Choroid plexus epithelial cell (primary cell): Measurements from ENCODE around the gene SHMT1.

Experiments used
- DNase-seq: peaks from one replicate; pipeline ENCODE4 v3.0.0-alpha.2; 2010; ENCODE audit warnings: low read depth
- H3K4me3 ChIP-seq: 2 replicates; pipeline ENCODE4 v1.5.1; 2011; ENCODE audit warnings: low read depth, mild to moderate bottlenecking, control low read depth, low read length, moderate library complexity
- TF ChIP-seq, protein P1 (sequence below): conservative IDR thresholded peaks from 2 replicates; pipeline ENCODE4 v1.5.1; 2011; ENCODE audit warnings: low read depth, mild to moderate bottlenecking, control low read depth, inconsistent platforms, low read length, moderate library complexity

SHMT1 gene

DNA sequence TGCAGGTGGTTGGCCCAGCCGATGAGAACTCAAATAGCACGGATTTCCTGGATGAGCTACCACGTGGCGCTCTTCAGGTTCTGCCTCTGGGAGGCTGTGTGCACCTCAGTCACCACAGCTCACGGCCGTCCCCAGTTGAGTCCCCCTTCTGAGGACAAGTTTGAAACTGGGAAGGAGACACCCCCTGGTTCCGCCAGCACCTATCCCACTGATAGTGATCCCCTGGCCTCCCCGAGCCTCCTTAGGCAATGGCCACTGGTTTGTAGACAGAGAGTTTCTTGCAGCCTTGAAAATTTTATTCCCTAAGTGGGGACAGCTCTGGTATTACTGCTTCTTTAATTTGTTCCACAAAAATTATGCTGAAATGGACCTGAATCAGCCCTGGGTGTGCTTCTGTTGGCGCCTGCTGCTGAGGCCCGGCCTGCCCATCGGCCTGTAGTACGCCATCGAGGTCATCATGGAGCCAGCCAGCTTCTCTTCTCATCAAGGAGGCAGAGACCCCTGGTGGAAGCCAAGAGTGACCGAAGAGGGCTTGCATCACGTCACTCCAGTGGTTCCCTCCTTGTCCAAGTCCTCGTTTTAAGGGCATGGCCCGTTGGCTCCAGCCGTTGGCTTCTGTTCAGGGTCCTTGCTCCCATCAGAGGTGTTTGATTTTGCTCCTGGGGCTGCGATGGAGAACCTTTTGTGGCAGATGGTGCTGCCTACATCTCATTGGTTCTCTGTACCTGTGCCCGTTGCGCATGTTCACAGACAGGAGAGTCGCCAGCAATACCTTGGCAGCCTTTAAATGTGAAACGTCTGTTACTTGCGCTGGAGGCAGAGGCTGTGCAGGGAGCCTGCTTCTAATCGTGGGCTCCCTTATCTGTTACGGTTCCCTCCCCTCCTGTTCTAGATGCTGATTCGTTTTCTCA is 39.0 kb downstream of the SHMT1 start:
- no peak for DNase-seq
- H3K4me3 ChIP-seq = no peak overlapping the region
- TF ChIP-seq, protein P1, sequence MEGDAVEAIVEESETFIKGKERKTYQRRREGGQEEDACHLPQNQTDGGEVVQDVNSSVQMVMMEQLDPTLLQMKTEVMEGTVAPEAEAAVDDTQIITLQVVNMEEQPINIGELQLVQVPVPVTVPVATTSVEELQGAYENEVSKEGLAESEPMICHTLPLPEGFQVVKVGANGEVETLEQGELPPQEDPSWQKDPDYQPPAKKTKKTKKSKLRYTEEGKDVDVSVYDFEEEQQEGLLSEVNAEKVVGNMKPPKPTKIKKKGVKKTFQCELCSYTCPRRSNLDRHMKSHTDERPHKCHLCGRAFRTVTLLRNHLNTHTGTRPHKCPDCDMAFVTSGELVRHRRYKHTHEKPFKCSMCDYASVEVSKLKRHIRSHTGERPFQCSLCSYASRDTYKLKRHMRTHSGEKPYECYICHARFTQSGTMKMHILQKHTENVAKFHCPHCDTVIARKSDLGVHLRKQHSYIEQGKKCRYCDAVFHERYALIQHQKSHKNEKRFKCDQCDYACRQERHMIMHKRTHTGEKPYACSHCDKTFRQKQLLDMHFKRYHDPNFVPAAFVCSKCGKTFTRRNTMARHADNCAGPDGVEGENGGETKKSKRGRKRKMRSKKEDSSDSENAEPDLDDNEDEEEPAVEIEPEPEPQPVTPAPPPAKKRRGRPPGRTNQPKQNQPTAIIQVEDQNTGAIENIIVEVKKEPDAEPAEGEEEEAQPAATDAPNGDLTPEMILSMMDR = peak; percentile 6

DNA sequence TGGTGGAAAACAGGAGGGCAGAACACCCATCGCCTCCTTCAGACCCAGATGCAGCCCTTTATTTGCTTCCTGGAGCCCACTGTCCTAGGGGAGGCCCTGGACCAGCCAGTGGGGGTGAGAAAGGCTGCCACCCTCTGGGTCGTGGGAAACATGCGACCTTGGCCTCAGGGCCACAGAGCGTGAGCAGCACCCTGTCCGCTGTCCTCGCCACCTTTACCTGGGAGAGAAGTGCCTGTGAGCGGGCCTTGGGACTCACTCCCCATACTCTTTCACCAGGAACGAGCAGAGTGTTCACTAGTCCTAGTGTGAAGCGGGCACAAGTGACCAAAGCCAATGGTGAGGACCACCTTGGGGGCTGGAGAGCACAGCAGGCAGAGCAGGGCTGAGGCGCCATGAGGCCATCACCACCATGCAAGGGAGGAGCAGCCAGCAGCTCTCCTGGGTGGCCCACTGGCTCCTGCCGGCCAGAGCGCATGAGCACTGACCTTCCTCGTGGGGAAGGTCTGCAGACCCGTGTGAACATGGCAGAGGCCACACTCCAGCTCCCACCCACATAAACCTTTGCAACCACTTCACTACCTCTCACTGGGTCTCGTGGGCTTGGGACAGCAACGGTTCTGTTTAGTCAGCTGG is 39.7 kb downstream of the SHMT1 start:
- TF ChIP-seq, protein P1 = no peak
- DNase-seq = no peak
- H3K4me3 ChIP-seq = no peak overlapping the region

DNA sequence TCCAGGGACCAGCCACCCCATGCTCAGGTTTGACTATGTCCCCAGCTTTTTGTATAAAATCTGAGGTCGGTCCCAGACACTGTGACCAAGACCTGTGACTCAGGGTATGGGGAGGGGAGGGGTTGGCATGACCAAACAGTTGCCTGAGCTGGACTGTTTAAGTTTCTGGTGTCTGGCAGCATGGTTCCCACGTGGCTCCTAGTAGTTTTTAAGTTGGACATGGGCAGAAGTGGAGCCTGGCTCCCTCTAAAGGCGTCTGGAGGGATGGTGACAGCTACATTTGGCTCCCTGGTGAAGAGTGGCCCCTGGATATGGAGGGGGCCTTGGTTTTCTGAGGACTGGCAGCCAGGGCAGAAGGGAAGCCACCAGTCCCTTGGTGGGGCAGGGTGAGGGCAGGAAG is 40.3 kb downstream of the SHMT1 start:
- DNase-seq = peak; percentile 24
- TF ChIP-seq, protein P1 = peak; percentile 39
- H3K4me3 ChIP-seq = no peak overlapping the region

DNA sequence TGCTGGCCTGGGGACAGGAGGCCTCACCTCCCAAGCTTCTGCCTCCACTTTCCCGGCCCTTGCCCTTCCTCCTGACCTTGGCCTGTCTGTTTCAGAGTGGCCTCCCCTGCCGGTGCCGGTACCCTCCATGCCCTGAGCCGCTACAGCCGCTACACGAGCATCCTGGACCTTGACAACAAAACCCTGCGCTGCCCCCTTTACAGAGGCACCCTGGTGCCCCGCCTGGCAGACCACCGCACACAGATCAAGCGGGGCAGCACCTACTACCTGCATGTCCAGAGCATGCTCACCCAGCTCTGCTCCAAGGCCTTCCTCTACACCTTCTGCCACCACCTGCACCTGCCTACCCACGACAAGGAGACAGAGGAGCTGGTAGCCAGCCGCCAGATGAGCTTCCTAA is 40.8 kb downstream of the SHMT1 start:
- DNase-seq = no peak
- TF ChIP-seq, protein P1 = no peak
- H3K4me3 ChIP-seq = no peak overlapping the region

DNA sequence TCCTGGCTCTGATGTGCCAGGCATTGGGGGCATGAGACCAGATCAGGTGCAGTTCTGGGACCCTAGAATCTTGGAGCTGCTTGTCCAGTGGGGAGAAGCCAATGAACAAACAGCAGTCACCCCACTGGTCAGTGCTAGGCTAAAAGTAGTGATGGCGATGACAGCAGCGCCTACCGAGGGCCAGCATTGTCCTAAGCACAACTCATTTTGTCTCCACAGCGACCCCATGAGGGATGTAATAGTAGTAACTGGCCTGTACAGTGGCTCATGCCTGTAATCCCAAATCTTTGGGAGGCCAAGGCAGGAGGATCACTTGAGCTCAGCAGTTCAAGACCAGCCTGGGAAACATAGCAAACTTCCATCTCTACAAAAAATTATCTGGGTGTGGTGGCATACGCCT is 42.0 kb downstream of the SHMT1 start:
- peak; percentile 28 for DNase-seq
- no peak overlapping the region for H3K4me3 ChIP-seq
- TF ChIP-seq, protein P1 = peak; percentile 42

DNA sequence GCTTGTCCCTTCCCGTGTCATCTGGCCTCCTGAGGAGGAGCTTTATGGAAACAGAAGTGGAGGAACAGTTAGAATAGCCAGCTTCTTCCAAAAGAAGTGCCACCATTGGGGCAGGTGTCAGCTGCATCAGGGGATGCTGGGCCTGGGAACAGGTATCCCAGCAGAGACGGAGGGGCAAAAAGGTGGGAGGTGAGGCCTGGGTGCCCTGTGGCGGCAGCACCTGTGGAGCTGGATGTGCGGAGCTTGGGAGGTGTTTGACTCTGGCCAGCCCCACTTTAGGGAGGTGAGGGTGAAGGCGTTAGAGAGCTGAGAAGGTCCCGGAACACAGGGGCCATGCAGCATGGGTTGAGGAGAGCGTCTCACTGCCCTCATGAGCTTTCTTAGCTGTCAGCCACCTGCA is 43.0 kb downstream of the SHMT1 start:
- TF ChIP-seq, protein P1 = no peak
- no peak for DNase-seq
- H3K4me3 ChIP-seq = peak overlapping the region; percentile 33
